ENCODE measurements around the gene VARS2. TPM values are rescaled to one million over a fixed set of nuclear protein-coding genes. Genes with fewer than 3 reads are reported as not detected.

The VARS2 gene
- total and polyA plus RNA-seq, 9 of the 15 experiments (the other 6 are each of a cell fraction or from before 2014, with no cell fraction given), result 1.6 to 53.6 (median 29.9) TPM

GRCh38 chr6:30954631-30955366 is 40.8 kb downstream of the VARS2 start (continued):
- no peak for TF ChIP-seq OTX1 (CRISPR knock-in tag; IDR thresholded peaks at IDR 0.05)
- no peak for TF ChIP-seq ZNF311 (CRISPR knock-in tag; IDR thresholded peaks at IDR 0.05)
- TF ChIP-seq BACH1 (tag; IDR thresholded peaks at IDR 0.05), result no peak
- no peak for TF ChIP-seq KLF16 (IDR thresholded peaks at IDR 0.05)

- ATAC-seq, result peak; percentile 99
- Histone ChIP-seq H3K4me3 (peak overlapping the region; percentile 37), H3K27ac (ENCODE audit: extremely low read depth, low read depth, low read length) (no peak overlapping the region), H4K20me1 (replicated peaks; ENCODE audit: control insufficient read depth, insufficient read depth, low read length) (no peaks in the 10 kb centered on the region), H3K9me1 (ENCODE audit: control insufficient read depth, insufficient read depth, low read length) (no peaks in the 10 kb centered on the region), H3K9me3 (replicated peaks; ENCODE audit: control insufficient read depth, insufficient read depth, low read depth, low read length) (no peaks in the 10 kb centered on the region), H3K9ac (ENCODE audit: insufficient read depth in 1 of 2, low read depth in 2 of 2, low read length in 2 of 2) (peak overlapping the region; percentile 42 to 89; a peak in 3 of 4 replicates), H2AFZ (ENCODE audit: low read depth, low read length) (peak overlapping the region; percentile 78), H3K27me3 (ENCODE audit: control insufficient read depth in 2 of 2, insufficient read depth in 2 of 2, low read length in 2 of 2) (peaks cover 18 to 62% of the 10 kb centered on the region in 2 experiments; a peak in 4 of 5 replicates), H3K4me2 (ENCODE audit: insufficient read depth, low read length) (peak overlapping the region; percentile 54), H3K79me2 (ENCODE audit: control insufficient read depth, insufficient read depth, low read length) (no peaks in the 10 kb centered on the region), H3K4me1 (replicated peaks in 1 of 2; ENCODE audit: control insufficient read depth in 2 of 2, insufficient read depth in 2 of 2, low read length in 2 of 2) (peaks cover 8 to 15% of the 10 kb centered on the region in 2 experiments), H3K36me3 (ENCODE audit: control insufficient read depth, insufficient read depth, low read length) (no peaks in the 10 kb centered on the region)
- in situ Hi-C loops (cut with MboI) (no loop called here), intact Hi-C loops (cut with micrococcal nuclease) (loop anchor here (1.0 kb wide), 1 partner anchor 40 kb away; no protein-coding TSS in a partner anchor)
- FAIRE-seq, result no peak
- no TSS peak for BruUV-seq (replicated peaks)
- CTCF ChIA-PET (ENCODE audit: low intra/inter-chr PET ratio), result no interaction called here
- under 1% methylated on average over 41 of the region's 46 CpGs for WGBS (ENCODE audit: insufficient coverage, low coverage, missing lambda C conversion rate)
- POLR2A ChIA-PET, result interaction anchor here (0.6 to 1.6 kb wide), 13 partner anchors 10 to 633 kb away, joined by 3 to 6 read pairs (median 3); partner anchors contain the start of gene MUCL3
- peak; percentile 89 to 92 (median 90) for DNase-seq (ENCODE audit: extremely low read depth in 1 of 4, low spot score in 3 of 4)
- TF ChIP-seq ZNF253 (CRISPR knock-in tag; conservative IDR thresholded peaks at IDR 0.05) (no peak), ETS1 (conservative IDR thresholded peaks at IDR 0.05; ENCODE audit: control insufficient read depth, low read depth, low read length) (0 out of 2 replicates have a peak, but pooled peaks have one; percentile 37), KDM1A (IDR thresholded peaks at IDR 0.05) (peak; percentile 82 to 83), RREB1 (CRISPR knock-in tag; IDR thresholded peaks at IDR 0.05) (no peak), SPI1 (IDR thresholded peaks at IDR 0.05; ENCODE audit: borderline replicate concordance, low read depth, low read length) (0 out of 2 replicates have a peak, but pooled peaks have one; percentile 33), DIDO1 (tag; IDR thresholded peaks at IDR 0.05; ENCODE audit: low read depth) (peak; percentile 83; the same call in 1 of the 2 replicates)
Observed at GRCh38 chr6:30955367-30956042, 41.5 kb downstream of the VARS2 start.

All from K562 (cell line).